ENCODE results near the gene CRB2. TPM values are rescaled to one million over a fixed set of nuclear protein-coding genes. Genes with fewer than 3 reads are reported as not detected.
A peak's percentile ranks its signal among the peaks of the same experiment; 100 is the strongest.

CRB2 gene
- total and polyA plus RNA-seq, 2 of the 4 experiments (the other 2 are of a cell fraction): not detected

DNA sequence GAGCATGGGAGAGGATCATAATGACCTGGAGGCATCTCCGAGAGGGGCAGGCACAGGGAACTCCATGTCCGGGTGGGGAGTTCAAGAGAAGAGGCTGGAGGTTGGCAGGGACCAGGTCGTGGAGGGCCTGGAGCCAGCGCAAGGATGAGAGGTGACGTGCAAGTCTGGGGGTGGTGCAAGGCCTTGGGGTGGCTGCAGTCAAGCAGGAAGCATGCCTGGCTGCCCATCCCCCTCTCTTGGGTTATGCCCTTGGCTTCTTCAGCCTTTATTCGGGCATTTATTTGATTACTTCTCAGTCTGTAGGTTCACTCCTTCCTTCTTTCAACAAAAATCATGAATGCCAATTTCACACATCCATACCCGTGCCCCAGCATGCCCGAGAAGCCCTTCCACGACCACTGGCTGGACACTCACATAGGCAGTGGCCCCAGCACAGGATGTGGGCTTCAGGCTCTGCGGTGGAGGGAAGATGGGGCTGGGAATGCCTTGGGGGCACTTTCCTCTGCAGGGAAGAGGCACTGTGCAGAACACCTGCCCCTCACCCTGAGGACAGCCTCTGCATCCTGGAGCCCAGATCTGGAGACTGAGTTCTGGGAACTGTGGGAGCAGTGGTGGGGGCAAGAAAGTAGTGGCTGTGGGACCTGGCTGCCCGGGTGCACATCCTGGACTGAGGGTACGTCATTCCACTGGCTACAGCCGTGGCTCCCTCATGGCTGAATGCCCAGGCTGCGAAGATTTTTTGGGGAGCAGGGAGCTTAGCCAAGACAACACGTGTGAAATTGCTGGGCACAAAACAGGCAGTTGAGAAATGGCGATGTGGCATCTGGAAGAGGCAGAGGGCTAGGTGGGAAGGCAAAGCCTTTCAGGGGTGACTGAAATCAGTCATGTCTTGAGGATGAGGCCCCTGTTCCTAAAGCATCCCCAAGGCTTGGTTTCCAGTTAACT is 38.6 kb downstream of the CRB2 start:
- H3K56ac ChIP-seq (ENCODE audit: extremely low read depth, insufficient read depth, low read length): no peak overlapping the region
- no peaks in the 10 kb centered on the region for H3K4me1 ChIP-seq (ENCODE audit: control insufficient read depth, insufficient read depth, low read length)
- no peak overlapping the region for H2AK5ac ChIP-seq (ENCODE audit: low read depth, low read length)
- H4K8ac ChIP-seq (ENCODE audit: low read depth in 2 of 2, low read length in 2 of 2): no peak overlapping the region
- no peaks in the 10 kb centered on the region for H3K36me3 ChIP-seq (ENCODE audit: control insufficient read depth, insufficient read depth, low read length)
- H2AFZ ChIP-seq (replicated peaks; ENCODE audit: low read length, poor library complexity): no peak overlapping the region
- no peak overlapping the region for H2AK9ac ChIP-seq (replicated peaks; ENCODE audit: low read depth, low read length, poor library complexity)
- no peaks in the 10 kb centered on the region for H3K79me1 ChIP-seq (ENCODE audit: low read depth in 1 of 2, low read length in 2 of 2)
- H3K9ac ChIP-seq (ENCODE audit: low read depth, low read length): no peak overlapping the region
- H3K27me3 ChIP-seq (ENCODE audit: control insufficient read depth, insufficient read depth, low read length): no peaks in the 10 kb centered on the region; the same call in 1 of the 2 replicates
- H3K4me2 ChIP-seq (ENCODE audit: low read depth, low read length): no peak overlapping the region
- intact Hi-C loops (cut with micrococcal nuclease) (no loop called here), dilution Hi-C loops (cut with HindIII; ENCODE audit: low sequenced_read_pairs, unreplicated experiment) (no loop called here), in situ Hi-C loops (cut with MboI; ENCODE audit: low sequenced_read_pairs) (loop anchor here (5.0 kb wide), 1 partner anchor 638 kb away; no protein-coding TSS in a partner anchor)
- BruUV-seq (replicated peaks): no TSS peak
- no peaks in the 10 kb centered on the region for H3K9me3 ChIP-seq (ENCODE audit: control insufficient read depth, insufficient read depth, low read length)
- H2BK120ac ChIP-seq (ENCODE audit: low read depth, low read length): no peak overlapping the region
- no peaks in the 10 kb centered on the region for H4K20me1 ChIP-seq (ENCODE audit: insufficient read depth, low read length)
- no peak overlapping the region for H4K5ac ChIP-seq (ENCODE audit: low read depth, low read length)
- no peak overlapping the region for H2BK15ac ChIP-seq (ENCODE audit: low read depth, low read length)
- H3K4me3 ChIP-seq (ENCODE audit: insufficient read depth, low read depth, low read length): no peak overlapping the region
- H3K4ac ChIP-seq (ENCODE audit: low read depth, low read length): no peak overlapping the region
- TF ChIP-seq, protein P1, sequence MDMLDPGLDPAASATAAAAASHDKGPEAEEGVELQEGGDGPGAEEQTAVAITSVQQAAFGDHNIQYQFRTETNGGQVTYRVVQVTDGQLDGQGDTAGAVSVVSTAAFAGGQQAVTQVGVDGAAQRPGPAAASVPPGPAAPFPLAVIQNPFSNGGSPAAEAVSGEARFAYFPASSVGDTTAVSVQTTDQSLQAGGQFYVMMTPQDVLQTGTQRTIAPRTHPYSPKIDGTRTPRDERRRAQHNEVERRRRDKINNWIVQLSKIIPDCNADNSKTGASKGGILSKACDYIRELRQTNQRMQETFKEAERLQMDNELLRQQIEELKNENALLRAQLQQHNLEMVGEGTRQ (IDR thresholded peaks at IDR 0.05; ENCODE audit: low read depth, low read length): no peak
- TF ChIP-seq, protein P2, sequence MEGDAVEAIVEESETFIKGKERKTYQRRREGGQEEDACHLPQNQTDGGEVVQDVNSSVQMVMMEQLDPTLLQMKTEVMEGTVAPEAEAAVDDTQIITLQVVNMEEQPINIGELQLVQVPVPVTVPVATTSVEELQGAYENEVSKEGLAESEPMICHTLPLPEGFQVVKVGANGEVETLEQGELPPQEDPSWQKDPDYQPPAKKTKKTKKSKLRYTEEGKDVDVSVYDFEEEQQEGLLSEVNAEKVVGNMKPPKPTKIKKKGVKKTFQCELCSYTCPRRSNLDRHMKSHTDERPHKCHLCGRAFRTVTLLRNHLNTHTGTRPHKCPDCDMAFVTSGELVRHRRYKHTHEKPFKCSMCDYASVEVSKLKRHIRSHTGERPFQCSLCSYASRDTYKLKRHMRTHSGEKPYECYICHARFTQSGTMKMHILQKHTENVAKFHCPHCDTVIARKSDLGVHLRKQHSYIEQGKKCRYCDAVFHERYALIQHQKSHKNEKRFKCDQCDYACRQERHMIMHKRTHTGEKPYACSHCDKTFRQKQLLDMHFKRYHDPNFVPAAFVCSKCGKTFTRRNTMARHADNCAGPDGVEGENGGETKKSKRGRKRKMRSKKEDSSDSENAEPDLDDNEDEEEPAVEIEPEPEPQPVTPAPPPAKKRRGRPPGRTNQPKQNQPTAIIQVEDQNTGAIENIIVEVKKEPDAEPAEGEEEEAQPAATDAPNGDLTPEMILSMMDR (conservative IDR thresholded peaks at IDR 0.05; ENCODE audit: low read depth, low read length): no peak
- TF ChIP-seq SMC3 (IDR thresholded peaks at IDR 0.05; ENCODE audit: low read depth, low read length) (no peak), CHD1 (IDR thresholded peaks at IDR 0.05; ENCODE audit: low read depth, low read length) (no peak), MAFK (IDR thresholded peaks at IDR 0.05; ENCODE audit: low read depth, low read length) (no peak), NFE2L2 (IDR thresholded peaks at IDR 0.05; ENCODE audit: low read depth, low read length) (no peak), RFX5 (IDR thresholded peaks at IDR 0.05; ENCODE audit: low read depth, low read length) (no peak)
- H3K14ac ChIP-seq (replicated peaks; ENCODE audit: low read depth, low read length): no peak overlapping the region
- no peak overlapping the region for H2BK20ac ChIP-seq (ENCODE audit: low read depth, low read length)
- no peak overlapping the region for H4K91ac ChIP-seq (ENCODE audit: insufficient read depth, low read depth, low read length)
- H3K27ac ChIP-seq (ENCODE audit: insufficient read depth, low read length): no peak overlapping the region
- ATAC-seq (ENCODE audit: low read depth) (peak; percentile 13; the same call in 1 of the 2 replicates), DNase-seq (no peak)
- H2BK5ac ChIP-seq (ENCODE audit: low read depth, low read length, poor library complexity, severe bottlenecking): no peak overlapping the region
- WGBS, 2 experiments (ENCODE audit: extremely low coverage in 2 of 2, insufficient read length in 1 of 2): 25% methylated on average over 4 of the region's 16 CpGs; no CpG with 5 or more reads in 1 of the 2 experiments
- H3K18ac ChIP-seq (ENCODE audit: low read depth, low read length): no peak overlapping the region
- no peaks in the 10 kb centered on the region for H3K9me1 ChIP-seq (ENCODE audit: insufficient read depth, low read length)
- no peak overlapping the region for H3K23ac ChIP-seq (ENCODE audit: low read depth, low read length)
- POLR2A ChIA-PET (ENCODE audit: unreplicated experiment): no interaction called here
- CTCF ChIA-PET: no interaction called here

Data from IMR-90 (cell line).